IPS-18a (cell line): ENCODE data around the gene SPTBN4.
"Not testable (repeated sequence)": the region's sequence is repeated elsewhere in the genome, so short reads cannot be mapped to it uniquely, and the experiment has no call there.

Experiments used
- H3K27ac ChIP-seq: one replicate; pipeline ENCODE4 v1.5.1; 2013; ENCODE audit warnings: low read length
- H3K27me3 ChIP-seq: one replicate; pipeline ENCODE4 v1.6.1; 2013; ENCODE audit warnings: mild to moderate bottlenecking, low read length; ENCODE audit not compliant: control insufficient read depth, insufficient read depth
- H3K36me3 ChIP-seq: one replicate; pipeline ENCODE4 v1.6.1; 2013; ENCODE audit warnings: low read depth, low read length; ENCODE audit not compliant: control insufficient read depth
- H3K4me1 ChIP-seq: one replicate; pipeline ENCODE4 v1.6.1; 2013; ENCODE audit warnings: low read depth, low read length; ENCODE audit not compliant: control insufficient read depth
- H3K4me3 ChIP-seq: one replicate; pipeline ENCODE4 v1.5.1; 2013; ENCODE audit warnings: low read length
- H3K9ac ChIP-seq: one replicate; pipeline ENCODE4 v1.6.1; 2013; ENCODE audit warnings: mild to moderate bottlenecking, low read length, moderate library complexity
- H3K9me3 ChIP-seq: one replicate; pipeline ENCODE4 v1.6.1; 2013; ENCODE audit warnings: low read depth, low read length; ENCODE audit not compliant: control insufficient read depth

The SPTBN4 gene

GRCh38 chr19:40443131-40443999 lies 23.4 kb upstream of the SPTBN4 start:
- Histone ChIP-seq H3K9ac (peak overlapping the region; percentile 88), H3K4me3 (peak overlapping the region; percentile 75), H3K27me3 (no peaks in the 10 kb centered on the region), H3K27ac (peak overlapping the region; percentile 70), H3K36me3 (peaks cover 19% of the 10 kb centered on the region), H3K4me1 (peaks cover 17% of the 10 kb centered on the region), H3K9me3 (no peaks in the 10 kb centered on the region)

- peak within 1 kb of the TSS; percentile 87 for H3K27ac ChIP-seq
These were observed 22.6 kb upstream of the SPTBN4 start, which contains the start of gene SERTAD3 for GRCh38 chr19:40444000-40444824. SERTAD3 (minus strand) TSS chr19:40444335; CDS start chr19:40442080, 2,255 bp downstream.

DNA sequence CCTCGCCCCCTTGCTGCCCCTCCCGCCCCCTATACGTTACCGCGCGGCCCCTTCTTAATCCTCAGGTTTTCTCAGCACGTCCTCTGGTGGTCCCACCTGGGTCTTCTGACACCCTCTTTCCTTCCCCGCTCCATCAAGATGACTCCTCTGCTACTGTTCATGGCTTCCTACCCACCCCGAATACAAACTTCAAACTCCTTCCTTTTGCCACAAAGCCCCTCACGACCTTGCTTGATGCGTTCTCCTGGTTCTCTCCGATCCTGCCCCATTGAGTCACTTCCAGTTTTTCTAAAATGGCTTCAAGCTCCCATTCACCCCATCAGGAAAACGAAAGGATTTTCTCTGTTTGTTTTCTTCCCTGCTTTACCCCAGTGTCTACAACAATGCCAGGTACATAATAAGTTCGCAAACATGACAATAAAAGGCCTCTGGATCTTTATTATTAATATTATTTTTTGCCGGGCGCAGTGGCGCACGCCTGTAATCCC lies 21.9 kb upstream of the SPTBN4 start:
- H3K9ac ChIP-seq = peak overlapping the region; percentile 88
- H3K27ac ChIP-seq = peak overlapping the region; percentile 87
- peak overlapping the region; percentile 75 for H3K4me3 ChIP-seq
- H3K27me3 ChIP-seq = no peaks in the 10 kb centered on the region
- H3K36me3 ChIP-seq = peaks cover 19% of the 10 kb centered on the region
- no peaks in the 10 kb centered on the region for H3K9me3 ChIP-seq
- H3K4me1 ChIP-seq = peaks cover 17% of the 10 kb centered on the region

More at GRCh38 chr19:40444000-40444824, 22.6 kb upstream of the SPTBN4 start, which contains the start of gene SERTAD3:
- H3K9ac ChIP-seq = peak within 1 kb of the TSS; percentile 88
- H3K36me3 ChIP-seq = peaks cover 19% of the 10 kb centered on the region
- peak within 1 kb of the TSS; percentile 75 for H3K4me3 ChIP-seq
- H3K9me3 ChIP-seq = no peaks in the 10 kb centered on the region
- no peaks in the 10 kb centered on the region for H3K27me3 ChIP-seq
- H3K4me1 ChIP-seq = peaks cover 17% of the 10 kb centered on the region

GRCh38 chr19:40445780-40446262 lies 21.0 kb upstream of the SPTBN4 start:
- Histone ChIP-seq H3K4me1 (peaks cover 17% of the 10 kb centered on the region), H3K9me3 (no peaks in the 10 kb centered on the region), H3K4me3 (no peak overlapping the region), H3K27me3 (no peaks in the 10 kb centered on the region), H3K27ac (no peak overlapping the region), H3K36me3 (peaks cover 12% of the 10 kb centered on the region), H3K9ac (no peak overlapping the region)

DNA sequence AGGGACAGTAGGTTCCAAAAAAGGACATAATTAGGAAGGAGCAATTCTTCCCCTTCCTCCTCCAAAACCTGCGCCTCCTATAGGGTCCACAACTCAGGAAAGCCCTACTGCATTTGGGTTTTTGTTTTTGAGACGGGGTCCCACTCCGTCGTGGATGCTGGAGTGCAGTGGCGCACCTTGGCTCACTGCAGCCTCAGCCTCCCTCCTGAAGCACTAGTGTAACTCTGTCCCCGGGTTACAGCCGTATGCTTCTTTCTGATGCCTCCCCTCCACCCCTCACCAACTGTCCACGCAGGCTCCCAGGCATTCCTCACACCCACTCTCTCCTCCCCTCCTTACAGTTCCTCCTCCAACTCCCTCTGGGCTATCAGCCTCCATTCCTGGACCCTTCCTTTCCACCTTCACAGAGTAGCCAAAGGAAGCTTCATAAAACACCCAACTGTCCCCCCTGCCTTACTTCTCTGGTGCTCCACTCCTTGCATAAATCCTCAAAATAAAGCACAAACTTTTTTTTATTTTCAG lies 20.5 kb upstream of the SPTBN4 start:
- no peak overlapping the region for H3K27ac ChIP-seq
- no peaks in the 10 kb centered on the region for H3K27me3 ChIP-seq
- H3K9ac ChIP-seq = no peak overlapping the region
- H3K9me3 ChIP-seq = no peaks in the 10 kb centered on the region
- H3K4me3 ChIP-seq = no peak overlapping the region
- H3K4me1 ChIP-seq = peaks cover 17% of the 10 kb centered on the region
- H3K36me3 ChIP-seq = peaks cover 7% of the 10 kb centered on the region

- H3K9me3 ChIP-seq = no peaks in the 10 kb centered on the region
- H3K4me1 ChIP-seq = peaks cover 10% of the 10 kb centered on the region
- H3K27me3 ChIP-seq = no peaks in the 10 kb centered on the region
- H3K36me3 ChIP-seq = no peaks in the 10 kb centered on the region
- H3K27ac ChIP-seq = no peak overlapping the region
- no peak overlapping the region for H3K4me3 ChIP-seq
- no peak overlapping the region for H3K9ac ChIP-seq
These were observed 17.3 kb upstream of the SPTBN4 start for GRCh38 chr19:40449506-40449905.

DNA sequence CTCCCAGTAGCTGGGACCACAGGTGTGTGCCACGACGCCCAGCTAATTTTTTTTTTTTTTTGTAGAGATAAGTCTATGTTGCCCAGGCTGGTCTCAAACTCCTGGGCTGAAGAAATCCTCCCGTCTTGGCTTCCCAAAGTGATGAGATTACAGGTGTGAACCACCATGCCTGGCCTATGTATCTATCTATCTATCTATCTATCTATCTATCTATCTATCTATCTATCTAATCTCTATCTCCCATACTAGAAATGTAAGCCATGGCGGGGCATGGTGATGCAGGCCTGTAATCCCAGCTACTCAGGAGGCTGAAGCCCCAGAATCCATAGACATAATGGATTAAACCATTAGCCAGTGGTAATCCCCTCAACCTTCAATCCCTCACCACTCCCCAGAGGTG lies 16.1 kb upstream of the SPTBN4 start:
- H3K27ac ChIP-seq = no peak overlapping the region
- H3K36me3 ChIP-seq = no peaks in the 10 kb centered on the region
- H3K9ac ChIP-seq = no peak overlapping the region
- H3K4me1 ChIP-seq = peaks cover 7% of the 10 kb centered on the region
- no peaks in the 10 kb centered on the region for H3K9me3 ChIP-seq
- H3K4me3 ChIP-seq = no peak overlapping the region
- H3K27me3 ChIP-seq = no peaks in the 10 kb centered on the region

DNA sequence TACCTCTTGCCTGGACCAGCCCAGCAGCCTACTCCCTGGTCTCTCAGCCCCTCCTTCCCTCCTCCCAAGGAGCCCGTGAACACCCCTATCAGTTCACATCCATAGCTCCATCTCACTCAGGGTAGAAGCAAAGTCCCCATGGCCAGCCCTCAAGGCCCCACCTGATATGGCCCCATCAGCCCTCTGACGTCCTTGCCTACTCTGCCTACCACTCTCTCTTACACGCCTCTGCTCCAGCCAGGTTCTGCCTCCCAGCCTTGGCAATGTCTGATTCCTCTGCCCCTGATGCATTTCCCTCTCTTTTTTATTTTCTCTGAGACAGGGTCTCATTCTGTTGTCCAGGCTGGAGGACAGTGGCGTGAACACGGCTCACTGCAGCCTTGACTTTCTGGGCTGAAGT lies 14.8 kb upstream of the SPTBN4 start:
- Histone ChIP-seq H3K27ac (no peak overlapping the region), H3K9ac (no peak overlapping the region), H3K9me3 (no peaks in the 10 kb centered on the region), H3K27me3 (no peaks in the 10 kb centered on the region), H3K4me3 (no peak overlapping the region), H3K4me1 (no peaks in the 10 kb centered on the region), H3K36me3 (no peaks in the 10 kb centered on the region)

GRCh38 chr19:40453151-40453735 lies 13.6 kb upstream of the SPTBN4 start:
- Histone ChIP-seq H3K36me3 (no peaks in the 10 kb centered on the region), H3K27ac (no peak overlapping the region), H3K9ac (no peak overlapping the region), H3K4me1 (no peaks in the 10 kb centered on the region), H3K4me3 (no peak overlapping the region), H3K9me3 (no peaks in the 10 kb centered on the region), H3K27me3 (no peaks in the 10 kb centered on the region)

DNA sequence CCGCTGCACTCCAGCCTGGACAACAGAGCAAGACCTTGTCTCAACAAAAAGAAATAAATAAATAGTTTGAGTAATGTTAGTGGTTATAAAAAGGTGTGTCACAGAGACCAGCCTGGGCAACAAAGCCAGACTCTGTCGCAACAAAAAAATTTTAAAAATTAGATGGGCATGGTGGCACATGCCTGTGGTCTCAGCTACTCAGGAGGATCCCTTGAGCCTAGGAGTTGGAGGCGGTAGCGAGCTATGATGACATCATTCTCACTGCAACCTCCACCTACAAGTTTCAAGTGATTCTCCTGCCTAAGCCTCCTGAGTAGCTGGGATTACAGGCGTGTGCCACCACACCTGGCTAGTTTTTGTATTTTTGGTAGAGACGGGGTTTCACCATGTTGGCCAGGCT lies 12.9 kb upstream of the SPTBN4 start:
- not testable (repeated sequence) for H3K9ac ChIP-seq, H3K27me3 ChIP-seq, H3K27ac ChIP-seq, H3K9me3 ChIP-seq, H3K4me3 ChIP-seq, H3K4me1 ChIP-seq, H3K36me3 ChIP-seq

DNA sequence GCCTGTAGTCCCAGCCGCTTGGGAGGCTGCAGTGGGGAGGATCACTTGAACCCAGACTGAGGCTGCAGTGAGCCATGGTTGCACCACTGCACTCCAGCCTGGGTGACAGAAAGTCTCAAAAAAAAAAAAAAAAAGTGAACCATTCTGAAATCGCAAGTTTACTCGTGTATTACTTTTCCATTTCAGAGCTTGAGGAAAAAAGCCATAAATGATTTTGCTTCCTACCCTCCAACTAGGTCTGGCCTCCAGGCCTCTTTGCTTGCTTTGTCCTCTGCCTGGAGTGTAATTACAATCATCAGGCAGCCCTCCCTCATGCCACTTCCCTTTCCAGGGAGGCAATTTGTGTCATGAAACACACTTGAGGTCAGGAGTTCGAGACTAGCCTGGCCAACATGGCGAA lies 9.8 kb upstream of the SPTBN4 start:
- H3K4me1 ChIP-seq = no peaks in the 10 kb centered on the region
- no peak overlapping the region for H3K27ac ChIP-seq
- no peak overlapping the region for H3K9ac ChIP-seq
- H3K9me3 ChIP-seq = no peaks in the 10 kb centered on the region
- no peak overlapping the region for H3K4me3 ChIP-seq
- no peaks in the 10 kb centered on the region for H3K36me3 ChIP-seq
- no peaks in the 10 kb centered on the region for H3K27me3 ChIP-seq
